Measurements from ENCODE around the gene ZFAND3.

Gene ZFAND3

GRCh38 chr6:38004908-38005307 is 185.4 kb downstream of the ZFAND3 start:
- DNase-seq (ENCODE audit: low read depth in 2 of 2) = no peak

- no peak for DNase-seq (ENCODE audit: low read depth in 2 of 2)
Measured at GRCh38 chr6:38011937-38012336, 192.4 kb downstream of the ZFAND3 start.

- no peak for DNase-seq (ENCODE audit: low read depth in 2 of 2)
Measured at GRCh38 chr6:38012573-38012972, 193.0 kb downstream of the ZFAND3 start.

DNA sequence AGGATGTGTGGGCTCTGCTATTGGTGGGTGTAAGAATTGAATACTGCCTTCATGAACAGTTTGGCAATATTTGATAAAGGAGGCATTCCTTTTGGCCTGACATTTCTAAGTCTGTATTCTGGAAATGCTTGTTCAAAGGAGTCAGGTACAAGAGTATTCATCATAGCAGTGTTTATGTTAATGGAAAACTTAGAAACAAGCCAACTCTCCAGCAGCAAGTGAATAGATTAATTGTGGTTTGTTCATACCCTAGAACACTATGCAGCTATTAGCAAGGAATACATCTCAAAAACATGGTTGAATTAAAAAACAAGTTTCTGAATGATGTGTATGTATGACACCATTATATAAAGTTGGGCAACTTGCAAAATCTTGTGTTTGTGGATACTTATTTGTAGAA is 195.8 kb downstream of the ZFAND3 start:
- DNase-seq (ENCODE audit: low read depth in 2 of 2) = no peak

GRCh38 chr6:38016824-38017223 is 197.3 kb downstream of the ZFAND3 start:
- no peak for DNase-seq (ENCODE audit: low read depth in 2 of 2)

- no peak for DNase-seq (ENCODE audit: low read depth in 2 of 2)
Measured at GRCh38 chr6:38018755-38019165, 199.2 kb downstream of the ZFAND3 start.

DNA sequence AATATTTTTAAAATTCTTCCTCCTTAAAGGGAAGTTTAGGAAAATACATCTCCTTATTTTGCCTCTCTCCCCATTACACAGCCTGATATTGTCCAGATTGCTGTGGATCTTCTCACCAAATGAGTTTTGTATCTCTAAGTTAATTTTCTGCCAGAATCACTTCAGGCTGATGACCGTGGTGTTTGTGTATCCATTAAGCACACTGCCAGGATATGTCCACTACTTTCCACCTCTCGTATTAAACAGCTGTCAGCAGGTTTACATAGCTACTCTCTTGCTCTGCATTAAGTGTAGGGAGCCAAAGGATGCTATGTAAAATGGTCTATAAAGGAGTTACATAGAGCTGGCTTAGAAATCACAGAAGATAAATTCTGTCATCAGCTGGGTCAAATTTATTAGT is 201.1 kb downstream of the ZFAND3 start:
- no peak for DNase-seq (ENCODE audit: low read depth in 2 of 2)

DNA sequence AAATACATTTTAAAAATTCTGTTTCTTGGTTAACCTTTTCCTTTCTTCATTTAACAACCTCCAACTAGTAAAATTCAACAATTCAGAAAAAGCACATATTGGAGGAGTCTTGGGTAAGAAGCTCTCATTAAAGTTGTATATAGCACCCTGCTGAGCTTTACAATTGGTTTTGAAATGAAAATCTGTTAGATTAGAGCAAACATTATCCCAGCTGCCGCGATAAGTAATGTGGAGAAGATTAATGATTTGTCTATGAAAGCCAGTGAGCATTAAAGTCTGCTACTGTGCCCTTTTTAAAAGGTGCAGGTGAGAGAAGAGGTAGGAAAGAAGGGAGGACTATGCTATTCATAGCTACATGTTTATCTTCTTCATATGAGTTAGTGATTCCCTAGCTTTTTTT is 201.5 kb downstream of the ZFAND3 start:
- no peak for DNase-seq (ENCODE audit: low read depth in 2 of 2)

- no peak for DNase-seq (ENCODE audit: low read depth in 2 of 2)
Measured at GRCh38 chr6:38021571-38021970, 202.0 kb downstream of the ZFAND3 start.

DNA sequence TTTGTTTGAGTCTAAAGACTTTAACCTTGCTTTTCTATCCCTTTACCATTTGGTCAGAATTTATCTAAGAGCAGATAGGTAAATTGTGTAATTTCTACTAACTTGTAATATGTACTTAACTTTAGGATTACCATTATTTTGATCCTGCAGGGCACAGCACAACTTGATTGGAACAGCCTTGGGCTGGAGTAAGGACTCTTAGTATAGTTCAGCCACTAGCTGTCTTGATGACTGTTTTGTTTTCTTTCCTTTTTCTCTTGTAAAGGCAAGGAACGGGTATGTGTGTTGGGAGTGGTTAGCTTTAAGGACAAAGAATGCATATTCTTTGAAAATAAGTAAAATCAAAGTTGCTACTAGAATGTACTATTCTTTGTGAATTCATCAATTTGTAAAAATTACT is 203.2 kb downstream of the ZFAND3 start:
- no peak for DNase-seq (ENCODE audit: low read depth in 2 of 2)

GRCh38 chr6:38024908-38025307 is 205.4 kb downstream of the ZFAND3 start:
- no peak for DNase-seq (ENCODE audit: low read depth in 2 of 2)

GRCh38 chr6:38025451-38025850 is 205.9 kb downstream of the ZFAND3 start:
- DNase-seq (ENCODE audit: low read depth in 2 of 2) = no peak

DNA sequence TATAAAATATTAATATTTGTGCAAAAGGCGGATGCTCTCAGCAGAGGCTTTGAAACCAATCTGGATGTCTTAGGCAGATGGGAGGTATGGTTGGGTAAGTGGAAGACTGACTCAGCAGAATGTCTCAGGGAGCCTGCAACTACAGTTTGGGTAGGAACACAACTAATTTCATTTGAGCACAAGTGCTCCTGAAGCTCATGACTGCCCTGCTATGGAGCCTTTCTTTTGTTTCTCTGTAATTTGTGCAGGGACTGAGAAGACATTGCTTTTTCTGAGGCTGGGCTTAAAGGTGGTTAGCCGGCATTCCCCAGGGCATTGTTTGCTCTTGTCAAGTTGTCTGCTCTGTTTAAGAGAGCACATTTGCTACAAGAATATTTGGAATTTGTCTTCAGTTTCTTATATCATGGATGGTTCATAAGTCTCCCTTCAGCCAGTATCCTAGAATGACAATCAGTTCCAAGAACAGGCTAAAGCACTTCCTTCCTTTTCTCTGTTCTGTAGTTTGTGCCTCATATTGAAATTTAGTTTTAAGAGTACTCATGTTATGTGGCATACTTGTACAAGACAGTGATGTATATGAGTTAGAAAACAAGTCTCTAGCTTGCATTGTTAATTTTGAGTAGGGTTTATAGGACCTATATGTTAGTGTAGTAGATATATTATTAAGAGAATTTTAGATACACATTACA is 208.3 kb downstream of the ZFAND3 start:
- no peak for DNase-seq (ENCODE audit: low read depth in 2 of 2)

- DNase-seq (ENCODE audit: low read depth in 2 of 2) = no peak
Measured at GRCh38 chr6:38030380-38030779, 210.9 kb downstream of the ZFAND3 start.

DNA sequence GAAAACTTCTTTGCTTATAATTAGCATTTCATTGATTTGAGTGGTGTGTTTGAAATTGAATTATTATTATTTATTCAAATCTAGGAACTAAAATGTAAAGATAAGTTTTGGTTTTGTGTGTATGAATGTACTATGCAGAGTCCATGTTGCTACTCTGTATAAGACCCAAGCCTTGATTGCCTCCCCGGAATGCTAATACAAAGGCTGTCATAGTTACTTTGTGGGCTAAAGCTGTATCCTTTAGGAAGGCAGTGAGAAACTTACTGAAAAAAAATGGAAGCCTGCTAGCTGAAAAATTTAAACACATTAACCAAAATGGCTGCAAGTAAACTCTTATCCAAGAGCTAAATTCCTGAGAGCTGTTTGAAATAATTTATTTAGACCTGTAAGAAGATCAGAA is 213.3 kb downstream of the ZFAND3 start:
- DNase-seq (ENCODE audit: low read depth in 2 of 2) = no peak

GRCh38 chr6:38033442-38033982 is 214.0 kb downstream of the ZFAND3 start:
- DNase-seq (ENCODE audit: low read depth in 2 of 2) = no peak

DNA sequence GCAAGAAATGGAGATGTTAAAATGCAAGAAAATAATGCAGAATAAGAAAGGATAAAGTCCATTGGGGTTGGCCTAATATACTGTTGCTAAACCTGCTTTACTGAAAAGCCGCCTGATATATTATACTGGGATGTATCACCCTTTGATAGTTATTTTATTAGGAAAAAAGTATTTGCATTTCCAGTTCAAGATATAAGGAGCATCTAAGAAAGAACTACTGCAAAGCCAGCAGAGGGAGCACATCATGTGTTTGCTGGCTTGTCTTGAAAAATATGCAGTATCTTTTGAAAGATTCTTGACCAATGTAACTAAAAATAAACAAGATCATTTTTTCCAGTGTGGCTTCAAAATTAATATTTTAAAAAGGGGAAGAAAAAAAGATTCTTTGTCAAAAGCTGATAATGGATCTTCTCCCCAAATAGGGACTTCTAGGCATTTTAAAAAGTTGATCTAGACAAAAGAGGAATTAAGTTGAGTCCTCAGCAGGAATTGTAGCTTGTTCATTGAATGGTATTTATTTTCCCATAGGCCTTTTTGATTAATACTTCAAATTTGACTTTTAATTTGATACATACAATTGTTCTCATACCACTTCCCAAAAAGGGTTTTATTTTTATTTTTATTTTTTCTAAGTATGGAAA is 214.9 kb downstream of the ZFAND3 start:
- no peak for DNase-seq (ENCODE audit: low read depth in 2 of 2)

- DNase-seq (ENCODE audit: low read depth in 2 of 2) = no peak
Measured at GRCh38 chr6:38035478-38035877, 216.0 kb downstream of the ZFAND3 start.

- no peak for DNase-seq (ENCODE audit: low read depth in 2 of 2)
Measured at GRCh38 chr6:38039502-38039901, 220.0 kb downstream of the ZFAND3 start.

DNA sequence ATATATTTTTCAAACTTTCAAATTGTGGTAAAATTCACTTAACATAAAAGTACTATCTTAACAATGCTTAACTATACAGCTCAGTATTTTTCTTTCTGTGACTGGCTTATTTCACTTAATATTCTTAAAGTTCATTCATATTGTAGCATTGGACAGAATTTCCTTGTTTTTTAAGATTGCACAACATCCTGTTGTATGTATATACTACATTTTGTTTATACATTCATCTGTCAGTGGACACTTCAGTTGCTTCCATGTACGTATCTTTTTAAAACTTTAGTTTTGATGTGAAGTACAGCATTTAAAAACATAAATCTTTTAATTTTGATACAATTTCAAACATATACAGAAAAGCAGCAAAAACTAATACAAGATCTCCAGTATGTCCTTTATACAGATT is 220.7 kb downstream of the ZFAND3 start:
- DNase-seq (ENCODE audit: low read depth in 2 of 2) = no peak

DNA sequence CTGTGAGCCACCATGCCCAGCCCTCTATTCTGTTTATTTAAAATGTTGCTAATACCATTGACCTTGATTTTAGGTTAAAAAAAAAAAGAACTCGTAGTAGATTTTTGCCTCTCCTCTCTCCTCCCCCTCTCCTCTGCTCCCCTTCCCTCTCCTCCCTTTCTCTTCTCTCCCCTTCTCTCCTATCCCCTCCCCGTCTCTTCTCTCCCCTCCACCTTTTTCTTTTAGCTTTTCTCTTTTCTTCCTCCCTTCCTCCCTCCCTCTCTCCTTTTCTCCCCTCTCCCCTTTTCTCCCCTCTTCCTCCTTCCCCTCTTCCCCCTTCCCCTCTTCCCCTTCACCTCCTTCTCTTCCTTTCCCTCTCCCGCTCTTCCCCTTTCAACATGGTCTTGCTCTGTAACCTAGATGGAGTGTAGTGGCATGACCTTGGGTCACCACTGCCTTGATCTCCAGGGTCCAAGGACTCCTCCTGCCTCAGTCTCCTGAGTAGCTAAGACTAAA is 223.8 kb downstream of the ZFAND3 start:
- no peak for DNase-seq (ENCODE audit: low read depth in 2 of 2)

DNA sequence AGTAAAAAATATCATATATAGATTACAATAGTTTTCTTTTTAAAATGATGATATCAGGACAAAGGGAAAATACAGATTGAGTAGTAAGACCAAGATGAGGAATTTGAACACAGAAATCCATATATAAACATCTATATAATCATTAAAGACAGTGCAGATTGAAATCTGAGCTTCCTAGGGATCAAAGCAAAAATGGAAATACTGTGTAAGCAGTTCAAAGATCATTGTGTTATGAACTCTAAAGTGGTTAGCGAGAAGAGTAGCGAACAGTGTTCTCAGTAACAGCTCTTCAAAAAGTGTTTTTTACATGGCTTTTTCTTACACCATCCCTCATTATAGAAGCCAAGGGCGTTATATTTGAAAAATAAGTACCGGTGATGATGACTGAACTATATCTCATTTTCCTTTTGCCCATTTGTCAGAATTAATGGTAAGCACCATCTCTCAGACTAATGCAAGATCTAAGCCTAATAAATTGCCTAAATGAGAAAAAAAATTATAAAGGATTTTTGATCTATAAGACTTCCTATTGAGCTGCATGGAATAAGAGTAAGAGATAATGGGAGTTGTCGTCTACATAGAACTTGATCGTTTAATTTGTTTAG is 226.3 kb downstream of the ZFAND3 start:
- no peak for DNase-seq (ENCODE audit: low read depth in 2 of 2)

- DNase-seq (ENCODE audit: low read depth in 2 of 2) = no peak
Measured at GRCh38 chr6:38047562-38047961, 228.0 kb downstream of the ZFAND3 start.
